GM12874 (cell line): Measurements from ENCODE around the gene ABHD12.

Source experiments
- TF ChIP-seq, protein P1 (sequence below): IDR thresholded peaks from 2 replicates; pipeline ENCODE4 v1.5.1; 2011; ENCODE audit warnings: low read depth, mild to moderate bottlenecking, control low read depth, low read length, moderate library complexity; ENCODE audit not compliant: insufficient read depth

Gene ABHD12

DNA sequence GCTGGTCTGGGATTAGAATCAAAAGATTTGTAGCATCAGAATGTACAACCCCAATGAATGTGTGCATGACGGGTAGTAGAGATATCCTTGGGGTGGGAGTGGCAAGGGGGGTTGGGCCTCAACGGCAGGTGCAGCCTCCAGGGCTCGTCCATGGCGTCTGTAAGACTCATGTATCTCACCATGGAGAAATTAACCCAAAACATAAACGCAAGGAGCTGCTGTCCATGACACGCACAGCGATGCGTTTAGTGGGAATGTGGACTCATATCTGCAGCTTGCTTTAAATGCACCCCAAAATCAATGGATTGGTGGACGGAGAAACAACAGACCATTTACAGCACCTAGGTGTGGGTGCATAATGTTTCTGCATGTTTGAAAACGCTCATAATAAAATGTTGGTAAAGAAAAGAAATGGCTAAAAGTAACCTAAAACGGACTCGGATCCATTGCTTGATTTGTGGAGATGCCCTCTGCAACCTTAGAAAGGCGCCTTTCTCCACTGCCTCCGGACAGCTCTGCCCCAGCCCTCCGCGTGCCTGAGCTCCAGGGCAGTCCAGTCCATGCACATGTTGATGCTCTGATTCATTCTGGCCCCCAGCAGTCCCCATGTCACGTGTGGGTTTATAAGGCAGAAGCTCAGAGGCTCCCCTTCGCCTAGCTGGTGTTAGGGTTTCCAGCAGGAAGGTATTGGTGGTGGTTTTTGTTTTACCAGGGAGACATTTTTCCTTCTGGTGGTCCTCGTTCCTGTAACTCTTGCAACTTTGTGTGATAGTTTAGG is 118.2 kb downstream of the ABHD12 start:
- TF ChIP-seq, protein P1, sequence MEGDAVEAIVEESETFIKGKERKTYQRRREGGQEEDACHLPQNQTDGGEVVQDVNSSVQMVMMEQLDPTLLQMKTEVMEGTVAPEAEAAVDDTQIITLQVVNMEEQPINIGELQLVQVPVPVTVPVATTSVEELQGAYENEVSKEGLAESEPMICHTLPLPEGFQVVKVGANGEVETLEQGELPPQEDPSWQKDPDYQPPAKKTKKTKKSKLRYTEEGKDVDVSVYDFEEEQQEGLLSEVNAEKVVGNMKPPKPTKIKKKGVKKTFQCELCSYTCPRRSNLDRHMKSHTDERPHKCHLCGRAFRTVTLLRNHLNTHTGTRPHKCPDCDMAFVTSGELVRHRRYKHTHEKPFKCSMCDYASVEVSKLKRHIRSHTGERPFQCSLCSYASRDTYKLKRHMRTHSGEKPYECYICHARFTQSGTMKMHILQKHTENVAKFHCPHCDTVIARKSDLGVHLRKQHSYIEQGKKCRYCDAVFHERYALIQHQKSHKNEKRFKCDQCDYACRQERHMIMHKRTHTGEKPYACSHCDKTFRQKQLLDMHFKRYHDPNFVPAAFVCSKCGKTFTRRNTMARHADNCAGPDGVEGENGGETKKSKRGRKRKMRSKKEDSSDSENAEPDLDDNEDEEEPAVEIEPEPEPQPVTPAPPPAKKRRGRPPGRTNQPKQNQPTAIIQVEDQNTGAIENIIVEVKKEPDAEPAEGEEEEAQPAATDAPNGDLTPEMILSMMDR: no peak

DNA sequence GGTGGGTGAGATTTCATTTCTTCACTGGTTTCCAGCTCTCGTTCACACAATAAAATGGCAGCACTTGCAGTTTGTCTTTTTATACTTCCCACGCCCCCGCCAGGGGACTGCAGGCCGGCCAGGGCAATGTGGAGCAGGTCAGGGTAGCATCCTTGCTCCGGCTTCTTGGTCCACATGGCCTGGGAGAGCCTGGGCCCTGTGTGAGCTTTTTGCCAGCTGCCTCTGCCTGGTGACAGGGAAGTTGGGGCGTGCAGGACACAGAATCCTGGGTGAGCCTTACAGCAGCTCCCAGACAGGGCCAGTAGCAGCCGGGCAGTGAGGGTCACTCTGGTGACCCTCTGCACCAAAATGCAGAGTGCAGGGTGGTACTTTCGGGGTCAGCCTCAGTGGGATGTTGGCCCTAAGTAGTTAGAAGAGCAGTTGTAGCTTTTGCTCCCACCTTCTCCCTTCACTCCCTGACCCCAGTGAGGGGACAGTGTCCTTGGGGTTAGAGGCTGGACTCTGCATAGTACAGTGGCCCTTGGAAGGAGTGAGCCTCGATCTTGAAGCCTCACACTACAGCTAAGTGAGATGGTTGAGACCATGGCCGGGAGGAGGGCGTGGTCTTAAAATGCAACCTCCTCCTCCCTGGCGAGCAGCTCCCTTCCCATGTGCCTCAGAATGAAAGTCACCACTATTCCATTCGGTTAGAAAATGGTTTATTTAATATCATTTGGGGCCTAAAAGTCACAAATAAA is 119.0 kb downstream of the ABHD12 start:
- TF ChIP-seq, protein P1: no peak

DNA sequence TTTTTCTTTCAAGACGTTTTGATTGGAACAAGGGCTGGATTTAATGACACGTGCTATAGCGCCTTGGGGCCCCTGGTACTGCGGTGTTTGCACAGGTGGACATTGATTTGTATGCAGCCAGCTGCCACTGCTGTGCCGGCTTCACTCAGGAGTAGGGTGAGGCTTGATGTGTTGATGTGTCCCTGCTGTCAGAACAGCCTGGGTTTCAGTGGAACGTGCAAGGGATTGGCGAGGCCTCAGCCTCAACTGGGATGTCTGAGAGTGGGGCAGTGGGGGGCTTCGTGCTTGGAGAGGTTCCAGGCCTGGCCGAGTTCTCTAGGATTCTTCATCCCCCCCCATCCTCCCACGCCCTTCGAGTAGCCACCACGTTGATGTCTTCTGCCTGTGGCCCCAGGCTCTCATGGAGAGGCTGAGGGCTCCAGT is 119.8 kb downstream of the ABHD12 start:
- TF ChIP-seq, protein P1: no peak

DNA sequence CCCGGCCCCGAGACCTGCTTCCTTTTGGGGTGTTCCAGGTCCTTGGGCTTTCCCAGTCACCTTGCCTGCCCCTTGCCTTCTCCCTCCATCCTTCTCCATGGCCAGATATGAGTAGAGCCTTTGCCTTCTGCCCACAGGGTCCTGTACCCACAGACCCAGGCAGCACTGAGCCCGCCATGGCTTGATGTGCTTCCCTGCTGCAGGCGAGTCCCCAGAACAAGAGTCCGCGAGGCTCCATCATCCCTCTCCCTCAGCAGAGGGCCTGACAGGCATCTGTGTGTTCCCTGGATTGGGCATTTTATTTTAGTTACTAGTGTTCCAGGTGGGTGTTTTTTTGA is 120.8 kb downstream of the ABHD12 start:
- TF ChIP-seq, protein P1: no peak

DNA sequence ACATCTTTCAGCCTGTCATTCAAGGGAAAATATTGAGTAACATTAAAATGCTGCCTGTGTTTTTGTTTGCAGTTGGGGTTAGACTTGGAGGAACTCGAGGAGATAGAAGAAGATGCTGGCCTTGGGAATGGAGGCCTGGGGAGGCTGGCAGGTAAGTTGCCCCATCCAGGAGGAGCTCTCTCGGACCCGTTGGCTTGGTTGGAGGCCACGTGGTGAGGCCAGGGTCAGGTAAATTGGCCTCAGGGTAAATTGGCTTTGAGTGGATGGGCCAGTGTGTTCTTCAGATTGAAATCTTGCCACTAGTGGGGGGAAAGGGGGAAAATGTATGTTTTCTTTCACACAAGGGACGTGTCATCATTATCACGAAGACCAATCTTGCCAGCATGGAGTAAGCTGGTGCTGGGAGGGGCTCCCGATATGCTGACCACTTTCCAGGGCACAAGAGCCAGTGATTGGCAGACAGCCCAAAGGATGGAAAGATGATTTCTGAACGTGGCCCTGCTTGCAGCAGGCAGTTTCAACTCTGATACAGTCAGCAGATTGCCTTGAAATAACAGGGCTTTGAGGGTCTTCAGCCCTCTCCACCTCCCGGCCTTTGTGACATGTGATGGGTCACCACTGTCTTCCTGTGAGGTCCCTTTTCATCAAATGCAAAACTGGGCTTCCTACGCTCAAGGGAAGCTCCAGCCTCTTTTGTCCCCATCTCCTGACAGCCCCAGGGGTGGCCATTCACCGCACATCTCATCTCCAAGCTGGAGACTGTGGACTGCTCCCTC is 121.4 kb downstream of the ABHD12 start:
- TF ChIP-seq, protein P1: no peak

DNA sequence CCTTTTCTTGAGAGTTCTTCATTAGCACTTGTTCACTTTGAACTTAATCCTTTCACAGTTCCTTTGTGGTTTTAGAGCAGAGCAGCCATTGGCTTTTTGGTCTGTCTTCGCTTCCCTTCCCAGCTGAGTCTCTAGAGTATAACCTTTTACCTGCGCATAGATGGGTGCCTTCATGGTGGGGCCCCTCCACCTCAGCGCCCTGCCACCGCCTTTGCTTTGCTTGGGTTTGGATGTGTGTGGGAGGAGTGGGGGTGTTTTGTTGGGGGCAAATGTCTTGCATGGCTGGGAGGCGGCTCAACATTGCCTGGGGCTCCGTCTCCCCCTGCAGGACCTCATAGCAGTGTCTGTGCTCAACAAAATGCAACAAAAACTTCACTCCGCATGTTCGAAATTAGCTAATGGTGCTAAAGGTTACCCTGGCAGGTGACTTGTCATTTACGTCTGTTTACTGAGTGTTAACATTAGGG is 130.8 kb downstream of the ABHD12 start:
- TF ChIP-seq, protein P1: no peak

DNA sequence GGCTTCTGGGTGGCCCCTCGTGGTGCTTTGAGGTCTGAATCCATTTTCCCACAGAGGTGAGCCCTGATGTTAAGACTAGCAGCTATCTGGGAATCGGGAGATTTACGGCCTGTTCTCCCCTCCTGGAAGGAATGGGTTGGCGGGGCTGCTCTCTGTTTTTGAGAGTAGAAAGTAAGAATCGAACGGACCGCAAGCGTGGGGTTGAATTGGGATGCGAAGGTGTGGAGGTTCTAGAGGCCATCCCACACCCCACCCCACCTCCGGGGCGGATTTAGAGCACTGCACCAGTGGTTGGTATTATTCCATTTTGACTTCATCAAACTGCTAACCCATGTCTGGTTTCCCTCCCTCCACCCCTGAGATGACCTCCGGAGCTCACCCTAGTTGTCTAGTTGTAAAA is 131.3 kb downstream of the ABHD12 start:
- TF ChIP-seq, protein P1: no peak
